H1 (cell line): ENCODE measurements around the gene HADHA. TPM values are rescaled to one million over a fixed set of nuclear protein-coding genes. Genes with fewer than 3 reads are reported as not detected.

Experiments
- BRCA1 ChIP-seq: IDR thresholded peaks from 2 replicates; pipeline ENCODE4 v1.6.1; 2012; ENCODE audit warnings: low read depth, low read length, improper control_type of control experiment
- KDM5A ChIP-seq: fragments of 200-600 bp; IDR thresholded peaks from 2 replicates; pipeline ENCODE4 v1.7.1; 2012; ENCODE audit warnings: mild to moderate bottlenecking, low read length, inconsistent platforms, mixed read lengths
- RFX5 ChIP-seq: IDR thresholded peaks from 2 replicates; pipeline ENCODE4 v1.6.1; 2011; ENCODE audit warnings: low read depth, low read length, improper control_type of control experiment, borderline replicate concordance
- SUZ12 ChIP-seq: fragments of 200-600 bp; sonication (generic); IDR thresholded peaks from 2 replicates; pipeline ENCODE4 v1.6.1; 2012; ENCODE audit warnings: mild to moderate bottlenecking, inconsistent platforms, low read length, moderate library complexity, mixed read lengths
- polyA plus RNA-seq, 7 experiments: library from polyadenylated mRNA; depleted of rRNA in 3 of 7; stranded (reverse) in 5 of 7; unstranded in 2 of 7; fragments of >200 nt in 5 of 7; fragments of 200-250 nt in 2 of 7; gene quantifications; 1 replicate in 5 of 7; 2 replicates in 1 of 7; 4 replicates in 1 of 7; pipeline versions ENCODE4 v1.2.1 to v1.2.3, GENCODE V29; 2011 to 2013; ENCODE audit warnings: missing spikeins in 2 of 7, mixed read lengths in 2 of 7
- total RNA-seq: library from RNA; stranded (reverse); fragmentation: NEBNext Ultra II Directional; extraction: Animal tissue kit (Norgen Biotek cat#: 25700); gene quantifications from 2 replicates; pipeline ENCODE4 v1.2.1, GENCODE V29; 2021

HADHA gene
- total and polyA plus RNA-seq, 2 of the 8 experiments (the other 6 are each of a cell fraction or from before 2014, with no cell fraction given): 64.6 to 131 TPM

- peak; percentile 53; the same call in 1 of the 2 replicates for TF ChIP-seq SUZ12
- TF ChIP-seq RFX5: no peak
- TF ChIP-seq BRCA1: no peak
- no peak for TF ChIP-seq KDM5A
- TF ChIP-seq, all 59 proteins: peak for 12
Measured at GRCh38 chr2:26184555-26185303, 59.7 kb downstream of the HADHA start (continued).
